C4-2B (cell line): ENCODE measurements around the gene IL4I1.
A peak's percentile ranks its signal among the peaks of the same experiment; 100 is the strongest.

Source experiments
- H3K27ac ChIP-seq: fragments of 450-650 bp; 2 replicates; pipeline ENCODE4 v1.5.1; 2017
- ZFX ChIP-seq: fragments of 450-650 bp; IDR thresholded peaks from 2 replicates; pipeline ENCODE4 v1.6.1; 2017
- TF ChIP-seq, protein P1 (sequence below): fragments of 450-650 bp; conservative IDR thresholded peaks from 2 replicates; pipeline ENCODE4 v1.5.1; 2017; ENCODE audit warnings: mild to moderate bottlenecking

The IL4I1 gene

DNA sequence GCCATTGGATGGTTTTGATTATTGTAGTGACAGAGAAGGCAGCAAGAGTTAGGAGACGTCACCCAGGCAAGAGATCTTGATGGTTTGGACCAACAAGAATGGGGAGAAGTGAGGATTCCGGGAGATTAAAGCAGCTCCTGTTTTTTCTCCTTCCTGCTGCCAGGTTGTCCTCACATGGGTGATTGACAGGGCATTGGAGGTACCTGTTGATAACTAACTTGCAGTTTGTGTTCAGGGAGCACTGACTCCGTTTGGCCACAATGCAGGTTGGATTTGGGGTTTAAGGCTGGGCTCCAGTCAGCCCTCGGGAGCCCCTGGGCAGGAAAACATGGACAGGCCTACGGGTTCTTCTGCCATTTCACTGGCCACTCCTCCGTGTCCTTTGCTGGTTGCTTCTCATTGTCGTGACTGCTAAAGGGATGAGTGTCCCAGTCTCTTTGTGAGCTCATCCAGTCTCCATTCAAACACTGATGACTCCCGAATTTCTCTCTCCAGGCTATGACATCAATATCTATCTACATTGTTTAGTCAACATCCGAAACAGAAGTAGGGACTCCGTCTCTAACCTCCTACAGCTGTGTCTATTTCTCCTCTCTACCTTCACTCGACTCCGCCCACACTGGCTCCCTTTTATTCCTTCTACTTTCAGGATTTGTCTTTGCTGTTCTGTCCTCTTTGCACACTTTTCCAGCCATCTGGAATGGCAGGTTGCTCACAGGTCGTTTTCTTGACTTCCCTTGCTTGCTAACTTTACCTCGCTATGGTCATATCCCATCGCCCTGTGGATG, 47.1 kb downstream of the IL4I1 start:
- no peak for TF ChIP-seq ZFX
- TF ChIP-seq, protein P1, sequence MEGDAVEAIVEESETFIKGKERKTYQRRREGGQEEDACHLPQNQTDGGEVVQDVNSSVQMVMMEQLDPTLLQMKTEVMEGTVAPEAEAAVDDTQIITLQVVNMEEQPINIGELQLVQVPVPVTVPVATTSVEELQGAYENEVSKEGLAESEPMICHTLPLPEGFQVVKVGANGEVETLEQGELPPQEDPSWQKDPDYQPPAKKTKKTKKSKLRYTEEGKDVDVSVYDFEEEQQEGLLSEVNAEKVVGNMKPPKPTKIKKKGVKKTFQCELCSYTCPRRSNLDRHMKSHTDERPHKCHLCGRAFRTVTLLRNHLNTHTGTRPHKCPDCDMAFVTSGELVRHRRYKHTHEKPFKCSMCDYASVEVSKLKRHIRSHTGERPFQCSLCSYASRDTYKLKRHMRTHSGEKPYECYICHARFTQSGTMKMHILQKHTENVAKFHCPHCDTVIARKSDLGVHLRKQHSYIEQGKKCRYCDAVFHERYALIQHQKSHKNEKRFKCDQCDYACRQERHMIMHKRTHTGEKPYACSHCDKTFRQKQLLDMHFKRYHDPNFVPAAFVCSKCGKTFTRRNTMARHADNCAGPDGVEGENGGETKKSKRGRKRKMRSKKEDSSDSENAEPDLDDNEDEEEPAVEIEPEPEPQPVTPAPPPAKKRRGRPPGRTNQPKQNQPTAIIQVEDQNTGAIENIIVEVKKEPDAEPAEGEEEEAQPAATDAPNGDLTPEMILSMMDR, result no peak
- peak overlapping the region; percentile 93 for H3K27ac ChIP-seq

- no peak for TF ChIP-seq ZFX
- TF ChIP-seq, protein P1, result no peak
- no peak overlapping the region for H3K27ac ChIP-seq
Measured at GRCh38 chr19:49848938-49849337, 47.7 kb downstream of the IL4I1 start.

DNA sequence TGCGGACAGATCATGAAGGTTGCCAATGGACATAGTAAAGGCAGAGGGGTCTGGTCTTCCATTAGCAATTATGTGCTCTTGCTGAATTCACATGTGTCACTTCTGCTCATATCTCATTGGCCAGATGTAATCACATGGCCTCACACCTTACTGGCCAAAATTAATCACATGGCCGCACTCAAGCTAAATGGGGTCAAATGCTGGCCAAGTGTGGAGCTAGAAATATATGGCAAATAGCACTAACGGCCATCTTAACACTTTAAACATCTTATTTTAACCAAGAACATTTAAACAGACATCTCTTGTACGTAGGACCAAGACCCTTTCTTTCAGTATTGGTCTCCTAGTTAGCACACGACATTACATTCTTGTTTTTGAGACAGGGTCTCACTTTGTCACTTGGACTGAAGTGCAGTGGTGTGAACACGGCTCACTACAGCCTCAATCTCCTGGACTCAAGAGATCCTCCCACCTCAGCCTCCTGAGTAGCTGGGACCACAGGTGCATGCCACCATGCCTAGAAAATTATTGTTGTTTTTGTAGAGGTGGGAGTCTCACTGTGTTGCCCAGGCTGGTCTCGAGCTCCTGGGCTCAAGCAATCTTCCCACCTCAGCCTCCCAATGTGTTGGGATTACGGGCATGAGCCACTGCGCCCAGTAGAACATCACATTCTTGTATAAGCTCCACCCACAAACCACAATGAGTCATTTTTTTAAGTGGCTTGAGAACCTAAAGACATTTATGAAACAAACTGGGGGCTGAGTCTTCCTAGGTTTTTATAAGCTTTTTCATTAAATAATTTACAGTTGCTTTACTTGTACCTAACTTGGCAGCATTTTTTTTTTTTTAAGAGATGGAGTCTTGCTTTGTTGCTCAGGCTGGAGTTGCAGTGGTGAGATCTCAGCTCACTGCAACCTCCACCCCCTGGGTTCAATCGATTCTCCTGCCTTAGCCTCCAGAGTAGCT, 48.7 kb downstream of the IL4I1 start:
- no peak overlapping the region for H3K27ac ChIP-seq
- no peak for TF ChIP-seq ZFX
- TF ChIP-seq, protein P1, result no peak

DNA sequence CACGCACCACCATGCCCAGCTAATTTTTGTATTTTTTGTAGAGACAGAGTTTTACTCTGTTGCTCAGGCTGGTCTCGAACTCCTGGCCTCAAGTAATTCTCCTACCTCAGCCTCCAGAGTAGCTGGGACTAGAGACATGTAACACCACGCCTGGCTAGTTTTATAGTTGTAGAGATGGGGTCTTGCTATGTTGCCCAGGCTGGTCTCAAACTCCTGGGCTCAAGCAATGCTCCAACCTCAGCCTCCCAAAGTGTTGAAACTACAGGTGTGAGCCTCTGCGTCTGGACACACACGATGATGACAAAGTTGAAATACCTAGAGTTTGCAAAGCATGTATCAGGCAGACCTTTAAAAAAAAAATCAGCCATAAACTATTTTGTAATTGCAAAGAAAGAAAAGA, 50.3 kb downstream of the IL4I1 start:
- H3K27ac ChIP-seq, result no peak overlapping the region
- TF ChIP-seq, protein P1, result no peak
- TF ChIP-seq ZFX, result no peak

DNA sequence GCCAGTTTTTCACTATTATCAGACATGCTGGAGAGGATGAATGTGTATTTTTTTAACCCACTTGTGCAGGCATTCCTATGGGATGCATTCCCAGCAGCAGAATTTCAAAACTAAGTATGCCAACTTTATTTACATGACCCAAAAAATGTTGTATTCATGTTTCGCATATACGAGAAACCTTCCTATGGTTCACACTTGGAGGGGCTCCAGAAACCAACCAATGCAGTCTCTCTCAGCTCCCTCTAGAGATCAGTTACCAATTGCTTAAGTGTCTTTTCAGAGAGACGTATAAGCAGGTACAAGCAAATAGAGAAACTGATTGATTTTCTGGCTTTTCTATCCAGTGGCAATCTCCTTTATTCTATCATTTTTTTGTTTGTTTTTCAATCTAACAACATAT, 51.3 kb downstream of the IL4I1 start:
- no peak for TF ChIP-seq ZFX
- TF ChIP-seq, protein P1, result no peak

GRCh38 chr19:49844138-49845095, 52.3 kb downstream of the IL4I1 start:
- TF ChIP-seq, protein P1, result no peak
- TF ChIP-seq ZFX, result no peak
- no peak overlapping the region for H3K27ac ChIP-seq

More for the DNA sequence above, 51.3 kb downstream of the IL4I1 start:
- no peak overlapping the region for H3K27ac ChIP-seq
